SU-DHL-6 (cell line): ENCODE results near the gene CCSAP.

Experiments used
- EZH2phosphoT487 ChIP-seq: fragments of 200-600 bp; sonication (generic), shearing (Covaris generic); conservative IDR thresholded peaks from 2 replicates; pipeline ENCODE4 v1.6.1; 2018; ENCODE audit warnings: mild to moderate bottlenecking, antibody characterized with exemption, low read length, moderate library complexity, mixed read lengths
- TF ChIP-seq, protein P1 (sequence below): fragments of 200-600 bp; sonication (generic); IDR thresholded peaks from one replicate; pipeline ENCODE4 v1.5.1; 2017; ENCODE audit warnings: antibody characterized with exemption, mild to moderate bottlenecking, low read length, moderate library complexity; ENCODE audit not compliant: insufficient read depth, poor library complexity, severe bottlenecking

DNA sequence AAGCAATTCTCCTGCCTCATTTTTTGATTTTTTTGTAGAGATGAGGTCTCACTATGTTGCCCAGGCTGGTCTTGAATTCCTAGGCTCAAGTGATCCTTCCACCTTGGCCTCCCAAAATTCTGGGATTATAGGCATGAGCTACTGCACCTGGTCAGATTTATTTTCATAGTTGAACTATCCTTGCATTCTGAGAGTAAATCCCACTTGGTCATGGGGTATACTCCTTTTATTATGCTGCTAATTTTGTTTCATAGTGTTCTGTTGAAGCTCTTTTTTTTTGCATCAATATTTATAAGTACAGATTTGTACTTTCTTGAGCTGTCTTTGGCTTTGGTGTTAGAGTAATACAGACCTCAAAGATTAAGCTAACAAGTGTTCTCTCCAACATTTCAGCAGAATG, 12.8 kb upstream of the CCSAP start:
- TF ChIP-seq, protein P1, sequence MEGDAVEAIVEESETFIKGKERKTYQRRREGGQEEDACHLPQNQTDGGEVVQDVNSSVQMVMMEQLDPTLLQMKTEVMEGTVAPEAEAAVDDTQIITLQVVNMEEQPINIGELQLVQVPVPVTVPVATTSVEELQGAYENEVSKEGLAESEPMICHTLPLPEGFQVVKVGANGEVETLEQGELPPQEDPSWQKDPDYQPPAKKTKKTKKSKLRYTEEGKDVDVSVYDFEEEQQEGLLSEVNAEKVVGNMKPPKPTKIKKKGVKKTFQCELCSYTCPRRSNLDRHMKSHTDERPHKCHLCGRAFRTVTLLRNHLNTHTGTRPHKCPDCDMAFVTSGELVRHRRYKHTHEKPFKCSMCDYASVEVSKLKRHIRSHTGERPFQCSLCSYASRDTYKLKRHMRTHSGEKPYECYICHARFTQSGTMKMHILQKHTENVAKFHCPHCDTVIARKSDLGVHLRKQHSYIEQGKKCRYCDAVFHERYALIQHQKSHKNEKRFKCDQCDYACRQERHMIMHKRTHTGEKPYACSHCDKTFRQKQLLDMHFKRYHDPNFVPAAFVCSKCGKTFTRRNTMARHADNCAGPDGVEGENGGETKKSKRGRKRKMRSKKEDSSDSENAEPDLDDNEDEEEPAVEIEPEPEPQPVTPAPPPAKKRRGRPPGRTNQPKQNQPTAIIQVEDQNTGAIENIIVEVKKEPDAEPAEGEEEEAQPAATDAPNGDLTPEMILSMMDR: no peak
- TF ChIP-seq EZH2phosphoT487: no peak
